NCI-H2171 (cell line): ENCODE results near the gene HSPA4.

Experiments
- DNase-seq: peaks from one replicate; lab custom pipeline; 2025; lab: John Stamatoyannopoulos, UW

HSPA4 gene

GRCh38 chr5:133106343-133106742, 54.5 kb downstream of the HSPA4 start:
- no peak for DNase-seq

GRCh38 chr5:133106761-133107572, 55.2 kb downstream of the HSPA4 start:
- no peak for DNase-seq

- DNase-seq = no peak
These were observed 56.7 kb downstream of the HSPA4 start for GRCh38 chr5:133108481-133108921.

GRCh38 chr5:133109655-133110483, 58.1 kb downstream of the HSPA4 start:
- DNase-seq = no peak

GRCh38 chr5:133110709-133111108, 58.9 kb downstream of the HSPA4 start:
- no peak for DNase-seq

- DNase-seq = peak; percentile 22
These were observed 59.5 kb downstream of the HSPA4 start for GRCh38 chr5:133111299-133111698.

GRCh38 chr5:133112026-133112660, 60.3 kb downstream of the HSPA4 start:
- no peak for DNase-seq

- DNase-seq = no peak
These were observed 61.7 kb downstream of the HSPA4 start for GRCh38 chr5:133113331-133114061.

- DNase-seq = no peak
These were observed 62.5 kb downstream of the HSPA4 start for GRCh38 chr5:133114166-133114932.

- no peak for DNase-seq
These were observed 63.1 kb downstream of the HSPA4 start for GRCh38 chr5:133114933-133115310.

- no peak for DNase-seq
These were observed 64.8 kb downstream of the HSPA4 start for GRCh38 chr5:133116601-133117000.

- no peak for DNase-seq
These were observed 65.5 kb downstream of the HSPA4 start for GRCh38 chr5:133117166-133117911.

- no peak for DNase-seq
These were observed 66.2 kb downstream of the HSPA4 start for GRCh38 chr5:133117912-133118445.

GRCh38 chr5:133118741-133119140, 66.9 kb downstream of the HSPA4 start:
- no peak for DNase-seq

GRCh38 chr5:133119233-133119711, 67.5 kb downstream of the HSPA4 start:
- peak; percentile 29 for DNase-seq

- no peak for DNase-seq
These were observed 68.4 kb downstream of the HSPA4 start for GRCh38 chr5:133120156-133120750.

GRCh38 chr5:133121080-133121479, 69.3 kb downstream of the HSPA4 start:
- no peak for DNase-seq

GRCh38 chr5:133121611-133122150, 69.9 kb downstream of the HSPA4 start:
- DNase-seq = no peak

- DNase-seq = no peak
These were observed 70.9 kb downstream of the HSPA4 start for GRCh38 chr5:133122711-133123110.
